GM10266 (cell line): ENCODE results near the gene BRD1.

Source experiments
- DNase-seq: peaks from one replicate; pipeline ENCODE4 v3.0.0; 2012; ENCODE audit errors: extremely low spot score
- CTCF ChIP-seq: IDR thresholded peaks from 2 replicates; pipeline ENCODE4 v1.5.1; 2012; ENCODE audit warnings: mild to moderate bottlenecking, low read depth; ENCODE audit not compliant: control insufficient read depth, insufficient read depth; ENCODE audit errors: missing control alignments

The BRD1 gene

GRCh38 chr22:49752598-49753091 is 75.0 kb downstream of the BRD1 start:
- no peak for TF ChIP-seq CTCF
- DNase-seq = no peak

GRCh38 chr22:49751966-49752597 is 75.6 kb downstream of the BRD1 start:
- TF ChIP-seq CTCF = no peak
- no peak for DNase-seq

GRCh38 chr22:49751318-49751965 is 76.2 kb downstream of the BRD1 start:
- no peak for TF ChIP-seq CTCF
- no peak for DNase-seq

- DNase-seq = no peak
- TF ChIP-seq CTCF = no peak
Observed at GRCh38 chr22:49749885-49750510, 77.7 kb downstream of the BRD1 start.

GRCh38 chr22:49749227-49749626 is 78.4 kb downstream of the BRD1 start:
- no peak for DNase-seq
- no peak for TF ChIP-seq CTCF

- DNase-seq = no peak
- no peak for TF ChIP-seq CTCF
Observed at GRCh38 chr22:49748514-49748913, 79.2 kb downstream of the BRD1 start.

- no peak for DNase-seq
- no peak for TF ChIP-seq CTCF
Observed at GRCh38 chr22:49747716-49748115, 80.0 kb downstream of the BRD1 start.
